Measurements from ENCODE around the gene KLHL10. TPM values are rescaled to one million over a fixed set of nuclear protein-coding genes. Genes with fewer than 3 reads are reported as not detected.

The KLHL10 gene
- total and polyA plus RNA-seq, 8 donors: 0.06 to 0.43 (median 0.23) TPM; not detected in 2

- Histone ChIP-seq H3K4me1 (peaks cover 12 to 32% of the 10 kb centered on the region in 2 donors), H3K36me3 (no peaks in the 10 kb centered on the region), H3K9me3 (no peaks in the 10 kb centered on the region), H3K27me3 (peaks cover 0 to 36% of the 10 kb centered on the region in 2 donors), H3K27ac (no peak overlapping the region), H3K4me3 (peak overlapping the region in 1 of 2 donors; percentile 63)
- DNase-seq (no peak), ATAC-seq (no peak)
- intact Hi-C loops (cut with DNase I): loop anchor here in 1 of 2 donors (5.0 kb wide), 1 partner anchor 72 kb away; no protein-coding TSS in a partner anchor
- no peak for TF ChIP-seq CTCF (IDR thresholded peaks at IDR 0.05)
Measured at GRCh38 chr17:41814195-41814594, 23.4 kb upstream of the KLHL10 start.

GRCh38 chr17:41816637-41817320 lies 20.8 kb upstream of the KLHL10 start:
- no peak for TF ChIP-seq CTCF (IDR thresholded peaks at IDR 0.05)
- DNase-seq (no peak), ATAC-seq (no peak)
- no peaks in the 10 kb centered on the region for H3K36me3 ChIP-seq
- no peak overlapping the region for H3K27ac ChIP-seq
- peaks cover 5 to 10% of the 10 kb centered on the region in 2 donors for H3K4me1 ChIP-seq
- H3K9me3 ChIP-seq: no peaks in the 10 kb centered on the region
- intact Hi-C loops (cut with DNase I): no loop called here
- peaks cover 0 to 15% of the 10 kb centered on the region in 2 donors for H3K27me3 ChIP-seq
- H3K4me3 ChIP-seq: no peak overlapping the region

GRCh38 chr17:41818024-41818423 lies 19.6 kb upstream of the KLHL10 start:
- DNase-seq: no peak
- H3K4me1 ChIP-seq: no peaks in the 10 kb centered on the region
- no peaks in the 10 kb centered on the region for H3K36me3 ChIP-seq
- intact Hi-C loops (cut with DNase I): no loop called here
- no peak overlapping the region for H3K27ac ChIP-seq
- H3K27me3 ChIP-seq: peaks cover 0 to 2% of the 10 kb centered on the region in 2 donors
- H3K9me3 ChIP-seq: no peaks in the 10 kb centered on the region
- no peak for ATAC-seq
- TF ChIP-seq CTCF (IDR thresholded peaks at IDR 0.05): no peak
- no peak overlapping the region for H3K4me3 ChIP-seq

GRCh38 chr17:41821776-41822175 lies 15.8 kb upstream of the KLHL10 start:
- H3K36me3 ChIP-seq: peaks cover 0 to 14% of the 10 kb centered on the region in 2 donors
- DNase-seq: no peak
- TF ChIP-seq CTCF (IDR thresholded peaks at IDR 0.05): no peak
- no peak overlapping the region for H3K27ac ChIP-seq
- H3K4me3 ChIP-seq: no peak overlapping the region
- no peaks in the 10 kb centered on the region for H3K4me1 ChIP-seq
- ATAC-seq: no peak
- H3K9me3 ChIP-seq: no peaks in the 10 kb centered on the region
- no peaks in the 10 kb centered on the region for H3K27me3 ChIP-seq
- intact Hi-C loops (cut with DNase I): no loop called here

GRCh38 chr17:41822216-41823140 lies 15.1 kb upstream of the KLHL10 start:
- intact Hi-C loops (cut with DNase I): no loop called here
- peak in 1 of 4 donors; percentile 63 for DNase-seq
- TF ChIP-seq CTCF (IDR thresholded peaks at IDR 0.05): no peak
- no peak for ATAC-seq
- Histone ChIP-seq H3K4me1 (no peaks in the 10 kb centered on the region), H3K27me3 (no peaks in the 10 kb centered on the region), H3K9me3 (no peaks in the 10 kb centered on the region), H3K36me3 (peaks cover 0 to 21% of the 10 kb centered on the region in 2 donors), H3K27ac (no peak overlapping the region), H3K4me3 (no peak overlapping the region)
